GM21515 (cell line): ENCODE data around the gene HDAC11.

Experiments used
- ATAC-seq: cut with Tn5 transposase; IDR thresholded peaks from one replicate; pipeline ENCODE4 v1.9.1; 2021; ENCODE audit not compliant: unreplicated experiment

HDAC11 gene

GRCh38 chr3:13540297-13540995, 60.3 kb downstream of the HDAC11 start:
- no peak for ATAC-seq

GRCh38 chr3:13541691-13542090, 61.6 kb downstream of the HDAC11 start:
- no peak for ATAC-seq

DNA sequence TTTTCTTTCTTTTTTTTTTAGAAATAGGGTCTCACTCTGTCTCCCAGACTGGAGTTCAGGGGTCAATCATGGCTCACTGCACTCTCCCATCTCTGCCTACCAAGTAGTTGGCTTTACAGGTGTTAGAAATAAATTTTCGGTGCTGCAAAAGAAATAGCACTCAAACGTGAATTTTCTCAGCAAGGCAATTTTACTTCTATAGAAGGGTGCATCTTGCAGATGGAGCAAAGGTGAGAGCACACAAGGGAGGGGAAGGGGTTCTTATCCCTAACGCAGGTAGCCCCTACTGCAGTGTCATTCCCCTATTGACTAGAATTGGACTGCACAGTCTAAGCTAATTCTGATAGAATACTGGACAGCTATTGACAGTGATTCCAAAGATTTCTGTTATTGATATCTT, 62.0 kb downstream of the HDAC11 start:
- ATAC-seq, result no peak

DNA sequence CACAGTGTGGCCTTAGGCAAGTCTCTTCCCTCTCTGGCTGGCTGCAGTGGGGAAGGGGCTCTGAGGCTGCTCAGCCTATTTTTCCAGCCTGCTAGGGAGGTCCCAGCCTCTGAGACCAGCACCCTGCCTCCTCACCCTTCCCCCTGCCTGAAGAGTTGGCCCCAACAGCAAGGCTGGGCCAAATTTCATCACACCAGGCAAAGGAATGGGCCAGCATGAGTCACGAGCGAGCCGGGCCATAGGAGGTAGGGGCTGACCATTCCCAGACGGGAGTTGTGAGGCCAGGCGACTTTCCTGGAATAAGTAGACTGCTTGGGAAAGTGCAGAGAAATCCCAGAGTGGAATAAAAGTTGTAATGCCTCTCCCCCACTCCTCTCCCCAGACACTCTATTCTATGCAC, 63.1 kb downstream of the HDAC11 start:
- no peak for ATAC-seq

GRCh38 chr3:13544293-13544831, 64.3 kb downstream of the HDAC11 start:
- ATAC-seq, result no peak

DNA sequence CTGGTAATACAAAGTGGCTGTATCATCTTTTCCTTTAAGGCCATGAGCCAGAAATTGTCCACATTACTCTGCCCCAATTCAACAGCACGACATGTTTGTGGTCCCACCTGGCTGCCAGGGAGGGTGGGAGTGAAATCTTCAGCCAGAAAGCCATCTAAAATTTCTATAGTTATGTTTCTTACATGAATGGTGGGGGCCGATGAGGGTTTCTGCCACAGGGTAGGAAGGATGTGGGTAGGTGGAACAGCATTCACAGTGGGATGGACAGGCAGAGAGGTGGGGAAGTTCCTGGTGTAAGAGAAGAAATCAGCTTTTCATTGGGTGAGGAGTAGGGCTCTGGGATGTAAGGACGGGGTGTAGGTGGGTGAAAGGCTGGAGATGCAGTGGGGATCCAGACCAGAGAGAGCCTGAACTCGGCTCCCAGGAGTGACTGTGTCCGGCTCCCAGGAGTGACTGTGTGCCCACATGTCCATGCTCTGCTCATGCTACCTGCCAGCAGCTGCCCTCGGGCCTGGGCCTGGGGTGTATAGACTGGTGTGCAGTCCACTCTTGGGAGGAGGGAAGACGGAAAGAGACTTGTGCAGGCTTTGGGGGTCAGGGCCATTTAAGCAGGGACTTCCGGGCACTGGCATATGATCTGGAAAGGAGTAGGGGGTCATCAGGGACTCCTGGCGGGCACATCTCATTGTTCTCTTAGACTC, 65.0 kb downstream of the HDAC11 start:
- no peak for ATAC-seq

GRCh38 chr3:13545952-13546454, 65.9 kb downstream of the HDAC11 start:
- ATAC-seq, result no peak

DNA sequence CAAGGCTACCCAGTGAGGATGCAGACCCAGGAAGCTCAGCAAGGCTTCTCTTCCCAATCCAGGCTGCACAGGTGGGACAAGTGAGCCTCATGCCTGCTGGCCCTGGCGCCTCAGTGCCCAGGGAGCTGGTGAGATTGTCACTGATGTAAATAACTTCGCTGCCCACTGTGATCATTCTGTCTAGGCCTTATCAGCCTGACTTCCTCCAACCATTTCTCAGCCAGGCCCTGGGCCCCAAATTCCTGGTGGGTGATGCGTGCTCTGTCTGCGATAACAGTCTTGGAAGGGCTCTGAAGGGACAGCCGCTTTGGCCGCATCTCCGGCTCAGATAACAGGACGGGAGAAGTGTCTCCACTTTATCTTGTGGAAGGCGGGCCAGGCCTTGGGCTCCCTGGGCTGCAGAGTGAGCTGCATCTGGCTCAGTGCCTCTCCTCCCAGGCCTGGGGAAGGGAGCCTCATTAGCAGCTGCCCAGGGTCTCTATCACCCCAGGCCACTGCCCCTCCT, 66.6 kb downstream of the HDAC11 start:
- ATAC-seq, result no peak

- ATAC-seq, result no peak
Observed at GRCh38 chr3:13547591-13548371, 67.7 kb downstream of the HDAC11 start.

DNA sequence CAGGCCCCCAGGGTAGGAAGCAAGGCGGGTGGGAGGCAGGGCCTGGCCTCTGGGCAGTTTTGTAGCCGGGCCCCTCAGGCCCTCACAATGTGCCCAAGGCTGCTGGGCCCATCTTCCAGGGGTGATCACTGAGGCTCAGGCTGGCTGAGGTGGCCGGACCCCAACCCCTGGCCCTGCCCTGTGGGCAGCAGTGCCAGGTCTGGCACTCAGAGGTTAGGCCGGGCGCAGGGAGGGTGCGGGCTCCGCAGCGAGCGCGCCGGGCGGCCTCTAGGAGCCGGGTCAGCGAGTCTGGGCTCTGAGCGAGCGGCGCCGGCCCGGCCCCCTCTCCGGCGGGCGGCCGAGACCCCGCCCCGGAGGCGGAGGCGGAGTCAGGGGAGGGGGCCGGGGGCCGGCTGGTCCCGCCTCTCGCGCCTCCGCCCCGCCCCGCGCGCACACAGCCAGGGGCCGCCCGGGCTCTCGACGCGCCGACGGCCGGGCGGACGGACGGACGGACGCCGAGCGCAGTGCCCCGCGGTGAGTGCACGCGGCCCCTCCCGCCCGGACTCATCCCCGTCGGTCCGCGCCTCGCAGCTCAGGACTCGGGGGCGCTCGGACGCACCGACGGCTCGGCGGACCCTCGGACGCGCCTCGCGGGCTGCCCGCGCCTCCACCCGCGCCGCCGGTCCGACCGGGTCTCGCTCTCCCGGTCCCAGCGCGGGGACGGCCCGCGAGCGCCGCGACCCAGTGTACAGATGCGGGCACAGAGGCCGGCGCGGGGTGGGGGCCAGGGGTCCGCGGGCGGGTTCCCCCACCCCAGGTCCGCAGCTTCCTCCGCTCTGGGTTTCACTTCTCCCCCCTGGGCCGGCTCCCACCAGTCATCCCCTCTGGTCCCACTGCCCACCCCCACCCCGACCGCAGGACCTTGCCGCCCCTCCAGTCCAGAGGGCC, 68.9 kb downstream of the HDAC11 start, which contains the start of gene FBLN2:
Gene FBLN2, plus strand, starts transcription at position 430 of the 927 bp plus-strand sequence. CDS start 21,231 bp downstream, outside the sequence.
- no peak for ATAC-seq

DNA sequence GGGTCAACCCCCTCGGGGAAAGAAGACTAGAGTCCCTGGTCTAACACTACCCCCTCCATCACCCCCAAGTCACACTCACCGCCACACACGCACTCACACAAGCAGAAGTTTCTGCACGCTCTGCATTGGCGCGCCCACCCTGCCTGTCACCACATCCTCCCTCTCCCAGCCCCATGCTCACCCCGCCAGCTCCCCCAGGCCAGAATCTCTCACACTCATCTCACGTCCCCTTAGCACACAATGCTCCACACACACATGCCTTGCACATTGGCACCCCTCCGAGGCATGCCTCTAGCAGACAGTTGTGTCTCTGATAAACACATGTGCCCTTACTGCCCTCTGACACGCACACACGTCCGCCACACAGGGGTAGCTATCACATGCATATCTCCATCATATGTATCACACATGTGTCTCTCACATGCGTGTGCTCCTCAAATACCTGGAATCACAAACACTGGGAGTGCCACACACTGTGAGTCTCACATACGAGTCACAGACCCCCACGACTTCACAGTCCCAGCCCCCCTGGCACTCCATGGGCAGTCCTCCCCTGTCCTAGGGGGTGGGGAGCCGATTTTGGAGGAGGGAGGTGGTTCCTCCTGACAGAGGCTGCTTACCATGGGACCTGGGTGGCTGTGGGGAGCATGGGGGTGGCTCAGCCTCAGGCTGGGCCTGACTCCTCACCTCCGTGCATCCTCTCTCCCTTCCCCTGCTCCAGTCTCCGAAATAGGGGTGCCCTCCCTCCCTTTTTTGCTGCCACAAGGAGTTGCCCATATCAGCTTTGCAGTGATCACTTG, 69.7 kb downstream of the HDAC11 start:
- no peak for ATAC-seq

DNA sequence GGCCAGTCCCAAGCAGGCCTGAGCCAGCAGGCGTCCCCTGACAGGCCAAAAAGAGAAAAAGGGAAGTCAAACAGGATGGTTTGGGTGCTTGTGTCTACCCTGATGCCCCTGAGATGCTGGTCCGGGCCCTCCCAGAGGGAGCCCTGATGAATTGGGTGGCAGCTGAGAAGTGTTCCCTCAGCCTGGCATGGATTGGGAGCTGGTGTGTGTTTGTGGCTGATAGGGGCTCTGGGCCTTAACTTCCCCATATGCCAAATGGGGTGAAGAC, 70.3 kb downstream of the HDAC11 start:
- ATAC-seq, result no peak

- no peak for ATAC-seq
Observed at GRCh38 chr3:13550791-13551360, 70.8 kb downstream of the HDAC11 start.

DNA sequence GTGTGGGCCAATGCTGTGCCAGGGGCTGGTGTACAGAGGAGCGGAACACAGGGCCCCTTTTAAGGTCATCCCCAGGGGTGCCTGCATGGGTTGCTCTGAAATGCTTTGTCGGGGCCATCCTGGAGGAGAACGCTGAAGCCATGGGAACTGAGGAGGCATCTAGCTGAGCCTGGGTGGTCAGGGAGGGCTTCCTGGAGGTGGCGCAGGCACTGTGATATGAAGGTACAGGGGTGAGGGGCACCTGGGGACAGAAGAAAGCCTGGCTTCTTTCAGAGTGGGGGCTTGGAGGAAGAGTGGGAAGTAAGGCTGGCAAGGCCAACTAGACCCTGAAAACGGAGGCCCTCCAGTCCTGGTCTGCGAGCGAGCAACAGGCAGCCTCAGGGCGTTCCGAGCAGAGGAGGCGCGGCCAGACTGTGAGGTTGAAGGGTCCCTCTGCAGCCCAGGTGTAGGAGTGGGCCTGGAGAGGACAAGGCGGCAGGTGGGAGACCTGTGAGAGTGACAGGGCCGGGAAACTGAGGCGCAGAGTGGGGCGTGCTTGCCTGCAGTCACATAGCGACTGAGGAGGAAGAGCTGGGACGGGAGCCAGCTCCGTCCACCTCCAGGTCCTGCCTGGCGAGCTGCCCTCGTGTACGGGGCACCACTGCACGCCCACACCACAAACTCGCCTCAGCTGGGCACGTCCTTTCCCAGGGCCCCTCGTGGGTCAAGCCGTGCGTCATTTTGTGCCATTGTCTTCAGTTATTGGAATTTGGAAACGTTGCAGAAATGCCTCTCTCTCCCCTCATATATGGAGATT, 72.9 kb downstream of the HDAC11 start:
- no peak for ATAC-seq

GRCh38 chr3:13553686-13554085, 73.6 kb downstream of the HDAC11 start:
- no peak for ATAC-seq

DNA sequence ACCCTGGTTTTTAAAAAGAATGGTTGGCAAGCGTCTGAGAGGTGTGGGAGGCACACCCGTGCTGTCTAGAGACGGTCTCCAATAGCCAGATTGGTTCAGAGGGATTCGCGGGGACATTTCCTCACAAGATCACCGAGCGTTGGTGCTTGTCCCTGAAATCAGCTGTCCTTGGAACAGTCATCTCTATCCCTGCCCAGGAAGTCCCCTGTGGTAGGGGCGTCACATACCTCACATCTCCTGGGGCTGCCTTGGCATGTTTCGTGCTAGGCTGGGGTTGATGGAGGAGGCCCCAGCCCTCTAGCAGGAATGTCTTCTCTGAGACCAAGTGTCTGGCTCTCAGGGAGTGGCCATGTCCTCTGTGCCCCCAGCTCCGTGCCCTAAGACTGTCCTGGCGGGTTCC, 75.6 kb downstream of the HDAC11 start:
- ATAC-seq, result no peak
